GM19438 (cell line): Measurements from ENCODE around the gene FFAR4.

Experiments
- ATAC-seq: cut with Tn5 transposase; IDR thresholded peaks from one replicate; pipeline ENCODE4 v1.9.1; 2021; ENCODE audit warnings: low read depth; ENCODE audit not compliant: unreplicated experiment

Gene FFAR4

DNA sequence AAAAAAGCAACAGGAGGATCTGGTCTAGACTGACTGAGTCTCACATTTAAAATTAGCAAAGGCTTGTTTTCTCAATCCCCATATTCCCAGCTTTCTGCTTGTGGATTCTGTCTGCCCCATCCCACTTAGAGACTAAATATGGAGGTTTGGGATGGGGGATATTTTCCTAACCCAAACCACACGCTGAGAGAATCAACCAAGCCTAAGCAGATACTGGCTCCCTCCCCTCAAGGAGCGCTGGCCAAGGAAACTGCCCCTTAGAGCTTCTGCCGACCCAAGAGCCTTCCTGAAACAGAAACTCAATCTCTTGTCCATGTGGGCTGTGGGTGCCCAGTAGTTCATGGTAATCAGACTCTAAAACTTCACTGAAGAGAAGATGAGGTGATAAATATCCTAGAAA lies 3.9 kb downstream of the FFAR4 start:
- ATAC-seq = no peak

DNA sequence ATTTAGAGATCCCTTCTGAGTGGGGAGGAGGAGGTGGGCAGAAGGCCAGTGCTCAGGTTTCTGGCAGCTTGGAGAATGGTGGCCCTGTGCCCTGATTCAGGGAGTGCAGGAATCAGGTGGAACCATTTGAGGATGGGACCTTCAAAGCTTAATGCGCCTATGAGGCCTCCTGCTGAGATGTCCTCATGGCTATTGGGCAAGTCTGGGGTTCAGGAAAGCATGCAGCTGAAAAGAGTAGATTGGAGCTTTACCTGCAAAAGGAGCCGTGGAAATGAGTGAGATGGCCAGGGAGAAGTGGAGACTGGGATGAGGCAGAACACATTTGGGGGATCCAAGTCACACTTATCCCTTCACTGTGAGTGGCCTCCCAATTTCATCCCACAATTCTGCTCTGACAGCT lies 6.1 kb downstream of the FFAR4 start:
- no peak for ATAC-seq

- ATAC-seq = no peak
These were observed 6.8 kb downstream of the FFAR4 start for GRCh38 chr10:93573051-93573909.

DNA sequence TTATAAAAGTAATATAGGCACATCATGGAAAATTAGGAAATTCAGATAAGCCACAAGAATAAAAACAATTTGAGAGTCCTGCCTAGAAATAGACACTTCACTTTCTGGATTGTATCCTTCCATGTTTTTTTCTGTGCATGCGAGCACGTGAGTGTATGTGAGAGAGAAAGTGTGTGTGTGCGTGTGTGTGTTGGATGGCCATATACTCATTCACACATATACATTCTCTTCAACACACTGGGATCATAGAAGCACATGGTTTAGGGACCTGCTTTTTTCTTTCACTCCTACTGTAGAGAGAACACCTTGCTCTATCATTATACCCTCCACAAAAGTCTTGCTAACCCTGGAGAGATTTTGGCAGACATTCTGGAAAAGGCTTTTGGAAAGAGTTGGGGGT lies 7.5 kb downstream of the FFAR4 start:
- no peak for ATAC-seq

GRCh38 chr10:93576888-93577287 lies 10.4 kb downstream of the FFAR4 start:
- ATAC-seq = no peak

DNA sequence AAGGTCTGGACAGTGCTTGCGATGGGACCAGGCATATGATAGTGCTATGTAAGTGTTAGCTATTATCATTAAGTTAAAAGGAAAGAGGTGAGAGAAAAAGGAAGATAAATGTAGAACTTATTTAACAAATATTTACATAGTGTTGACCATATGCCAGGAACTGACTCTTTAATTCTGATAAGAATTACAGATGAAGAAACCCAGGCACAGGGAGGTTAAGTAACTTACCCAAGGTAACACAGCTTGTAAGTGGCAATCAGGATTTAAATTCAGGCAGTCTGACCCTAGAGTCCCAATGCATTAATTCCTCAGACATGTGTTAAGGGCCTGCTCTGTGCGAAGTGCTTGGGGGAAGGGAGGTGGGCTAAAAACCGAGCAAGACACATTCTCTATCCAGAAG lies 11.1 kb downstream of the FFAR4 start:
- ATAC-seq = no peak

- ATAC-seq = no peak
These were observed 12.6 kb downstream of the FFAR4 start for GRCh38 chr10:93579089-93579488.

DNA sequence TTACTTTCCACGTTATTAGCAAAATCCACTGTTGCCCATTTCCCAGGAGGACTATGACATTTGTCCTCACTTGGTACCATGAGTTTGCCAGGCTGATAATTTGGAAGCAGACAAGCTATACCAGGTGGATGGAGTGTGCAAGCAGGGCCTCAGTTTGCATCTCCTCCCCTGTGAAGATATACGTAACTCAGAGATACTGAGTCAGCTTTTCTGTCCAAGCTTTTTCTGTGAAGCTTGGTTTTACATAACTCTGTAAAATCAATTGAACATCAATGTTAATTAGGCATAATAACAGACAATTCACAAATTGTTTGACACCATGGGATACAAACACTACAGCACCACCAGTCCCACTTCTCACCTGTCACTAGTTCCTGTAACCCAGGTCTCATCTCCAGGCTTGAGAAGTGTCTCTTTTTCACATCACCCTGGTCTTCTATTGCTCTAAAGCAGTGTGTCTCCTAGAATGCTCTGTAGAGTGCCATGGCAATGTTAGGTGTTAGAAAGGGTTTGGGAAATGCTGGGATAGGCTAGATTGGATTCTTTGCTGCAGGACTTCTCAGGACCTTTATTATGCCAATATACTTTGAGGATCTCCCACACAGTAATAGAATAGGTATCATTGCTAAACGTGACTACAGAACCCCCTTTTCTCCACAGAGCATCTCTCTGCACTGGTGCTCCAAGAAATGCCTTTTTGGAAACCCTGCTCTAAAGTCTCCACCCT lies 13.7 kb downstream of the FFAR4 start:
- no peak for ATAC-seq

GRCh38 chr10:93580828-93581227 lies 14.4 kb downstream of the FFAR4 start:
- ATAC-seq = no peak

DNA sequence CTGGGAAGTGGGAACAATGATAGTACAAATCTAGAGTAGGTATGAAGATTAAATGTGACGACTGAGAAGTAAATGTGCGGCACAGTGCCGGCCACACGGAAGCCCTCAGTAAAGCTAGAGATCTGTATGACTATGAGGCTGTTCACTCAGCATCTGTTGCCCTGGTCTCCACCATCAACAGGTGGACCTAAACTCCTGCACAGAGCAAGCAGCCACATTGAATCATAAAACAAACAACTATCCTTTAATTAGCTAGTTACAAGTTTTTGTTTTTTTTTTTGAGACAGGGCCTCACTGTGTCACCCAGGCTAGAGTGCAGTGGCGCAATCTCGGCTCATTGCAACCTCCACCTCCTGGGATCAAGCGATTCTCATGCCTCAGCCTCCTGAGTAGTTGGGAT lies 18.0 kb downstream of the FFAR4 start:
- no peak for ATAC-seq

DNA sequence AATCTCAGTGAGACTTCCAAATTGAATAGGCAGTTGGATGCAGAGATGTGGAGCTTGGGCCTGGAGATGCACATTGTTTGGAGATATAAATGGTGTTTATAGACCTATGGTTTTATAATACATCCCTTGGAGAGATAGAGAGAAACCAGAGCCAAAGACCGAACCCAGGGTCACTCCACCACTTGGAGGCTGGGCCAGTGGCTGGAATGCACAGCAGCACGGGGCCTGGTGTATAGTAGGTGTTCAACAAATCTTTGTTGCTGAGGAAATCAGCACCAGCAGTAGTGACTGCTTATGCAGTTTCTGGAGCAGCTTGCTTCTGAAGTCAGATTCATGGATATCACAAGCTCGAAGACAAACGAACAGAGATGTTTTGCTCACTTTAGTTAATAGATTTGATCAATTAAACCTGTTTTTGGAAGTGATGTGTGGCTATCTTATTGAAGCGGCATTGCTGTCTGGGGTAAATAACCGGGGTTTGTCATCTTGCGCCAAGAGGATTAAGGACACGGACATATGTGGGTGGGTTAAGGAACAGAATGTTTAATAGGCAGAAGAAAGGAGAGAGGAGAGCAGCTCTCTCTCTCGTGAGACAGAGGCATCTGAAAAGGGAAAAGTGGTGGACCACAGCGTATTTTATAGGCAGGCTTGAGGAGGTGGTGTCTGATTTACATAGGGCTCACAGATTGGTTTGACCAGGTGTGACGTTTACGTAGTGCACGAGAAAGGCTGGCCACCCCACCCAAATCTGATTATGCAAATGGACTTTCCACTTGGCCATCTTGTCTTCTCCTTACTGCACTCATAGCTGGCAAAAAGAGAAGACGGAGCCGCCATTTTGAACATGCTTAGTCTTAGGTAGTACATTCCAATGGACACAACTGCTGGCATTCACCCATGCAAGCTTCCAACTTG lies 23.4 kb downstream of the FFAR4 start:
- no peak for ATAC-seq

- no peak for ATAC-seq
These were observed 24.2 kb downstream of the FFAR4 start for GRCh38 chr10:93590638-93591037.

GRCh38 chr10:93591065-93591808 lies 24.8 kb downstream of the FFAR4 start:
- no peak for ATAC-seq

DNA sequence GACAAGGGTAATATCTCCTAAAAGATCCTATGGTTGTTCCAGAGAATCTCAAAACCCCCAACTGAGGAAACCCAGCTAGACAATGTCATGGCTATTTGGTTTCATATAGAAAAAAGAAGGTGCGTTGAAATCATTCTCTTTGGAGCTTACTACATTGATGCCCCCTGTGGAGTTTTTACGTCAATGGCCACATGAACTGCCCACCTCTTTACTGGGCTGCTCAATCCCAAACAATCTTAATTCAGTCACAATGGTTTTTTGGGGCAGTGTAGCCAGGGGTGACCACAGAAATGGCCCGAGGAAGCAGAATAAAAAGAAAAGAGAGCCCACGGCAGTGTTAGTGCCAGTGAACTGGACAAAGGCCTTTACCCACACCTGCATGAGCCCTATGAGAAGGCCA lies 26.8 kb downstream of the FFAR4 start:
- no peak for ATAC-seq

- ATAC-seq = no peak
These were observed 27.3 kb downstream of the FFAR4 start for GRCh38 chr10:93593749-93594148.

DNA sequence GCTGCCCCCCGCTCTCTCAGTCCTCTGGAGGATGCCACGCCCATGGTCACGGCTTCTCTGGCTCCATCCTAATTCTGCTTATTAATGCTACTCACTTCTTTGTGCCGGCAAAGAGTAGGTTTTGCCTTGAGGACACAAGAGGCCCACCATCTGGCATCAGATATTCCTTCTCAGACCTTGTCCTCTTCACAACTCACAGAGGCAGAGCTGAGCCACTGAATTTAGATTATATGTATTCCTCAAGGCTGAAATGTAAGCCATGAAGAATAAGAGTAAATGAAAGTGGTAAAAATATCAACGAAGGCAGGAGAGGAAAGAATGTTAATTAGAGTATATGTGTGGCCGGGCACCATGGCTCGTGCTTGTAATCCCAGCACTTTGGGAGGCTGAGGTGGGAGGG lies 28.1 kb downstream of the FFAR4 start:
- no peak for ATAC-seq

GRCh38 chr10:93595378-93596161 lies 29.1 kb downstream of the FFAR4 start:
- no peak for ATAC-seq

- no peak for ATAC-seq
These were observed 30.1 kb downstream of the FFAR4 start for GRCh38 chr10:93596539-93596938.

GRCh38 chr10:93597075-93597599 lies 30.7 kb downstream of the FFAR4 start:
- ATAC-seq = no peak
